ENCODE measurements around the gene CARD11. TPM values are rescaled to one million over a fixed set of nuclear protein-coding genes. Genes with fewer than 3 reads are reported as not detected.

The CARD11 gene
- total and polyA plus RNA-seq, 2 experiments from 2014 or later: 0.15 TPM; not detected in 1

DNA sequence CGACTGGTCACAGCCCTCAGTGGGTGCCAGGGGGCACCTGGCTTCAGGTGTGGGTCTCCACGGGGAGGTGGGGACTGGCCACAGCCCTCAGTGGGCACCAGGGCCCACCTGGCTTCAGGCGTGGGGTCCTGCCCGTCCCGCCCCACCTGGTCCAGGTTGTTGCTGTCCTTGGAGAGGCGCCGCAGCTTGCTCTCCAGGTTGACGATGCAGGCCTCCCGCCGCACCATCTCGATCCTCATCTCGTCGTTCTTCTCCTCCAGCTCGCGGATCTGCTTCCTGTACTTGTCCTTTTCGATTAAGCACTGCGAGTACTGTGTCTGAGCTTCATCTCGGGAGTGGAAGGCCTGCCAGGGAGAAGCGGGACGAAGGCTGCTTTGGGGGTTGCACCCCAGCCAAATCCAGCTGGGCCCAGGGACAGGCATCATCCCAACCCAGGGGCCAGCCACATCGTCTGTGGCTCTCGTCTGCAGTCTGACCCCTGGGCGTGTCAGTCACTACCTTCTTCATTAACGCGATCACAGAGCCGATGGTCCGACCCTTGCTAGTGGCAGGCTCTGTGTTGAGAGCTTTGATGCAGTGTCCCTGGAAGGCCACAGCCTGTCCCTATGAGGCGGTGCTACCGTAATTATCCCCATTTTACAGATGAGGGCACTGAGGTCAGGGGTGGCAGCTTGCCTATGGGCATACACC lies 106.6 kb downstream of the CARD11 start:
- peaks cover 4% of the 10 kb centered on the region for H3K27me3 ChIP-seq
- H3K36me3 ChIP-seq: no peaks in the 10 kb centered on the region
- no peaks in the 10 kb centered on the region for H3K4me1 ChIP-seq (ENCODE audit: low read depth)
- TF ChIP-seq, protein P1, sequence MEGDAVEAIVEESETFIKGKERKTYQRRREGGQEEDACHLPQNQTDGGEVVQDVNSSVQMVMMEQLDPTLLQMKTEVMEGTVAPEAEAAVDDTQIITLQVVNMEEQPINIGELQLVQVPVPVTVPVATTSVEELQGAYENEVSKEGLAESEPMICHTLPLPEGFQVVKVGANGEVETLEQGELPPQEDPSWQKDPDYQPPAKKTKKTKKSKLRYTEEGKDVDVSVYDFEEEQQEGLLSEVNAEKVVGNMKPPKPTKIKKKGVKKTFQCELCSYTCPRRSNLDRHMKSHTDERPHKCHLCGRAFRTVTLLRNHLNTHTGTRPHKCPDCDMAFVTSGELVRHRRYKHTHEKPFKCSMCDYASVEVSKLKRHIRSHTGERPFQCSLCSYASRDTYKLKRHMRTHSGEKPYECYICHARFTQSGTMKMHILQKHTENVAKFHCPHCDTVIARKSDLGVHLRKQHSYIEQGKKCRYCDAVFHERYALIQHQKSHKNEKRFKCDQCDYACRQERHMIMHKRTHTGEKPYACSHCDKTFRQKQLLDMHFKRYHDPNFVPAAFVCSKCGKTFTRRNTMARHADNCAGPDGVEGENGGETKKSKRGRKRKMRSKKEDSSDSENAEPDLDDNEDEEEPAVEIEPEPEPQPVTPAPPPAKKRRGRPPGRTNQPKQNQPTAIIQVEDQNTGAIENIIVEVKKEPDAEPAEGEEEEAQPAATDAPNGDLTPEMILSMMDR (IDR thresholded peaks at IDR 0.05; ENCODE audit: low read depth, low read length): no peak
- no peak for DNase-seq (ENCODE audit: low read depth in 1 of 2, low spot score in 1 of 2)
- H3K9me3 ChIP-seq (ENCODE audit: low read depth): no peaks in the 10 kb centered on the region
- no peak overlapping the region for H3K4me3 ChIP-seq
- no peak overlapping the region for H3K27ac ChIP-seq

GRCh38 chr7:2936301-2936700 lies 107.4 kb downstream of the CARD11 start:
- Histone ChIP-seq H3K27ac (no peak overlapping the region), H3K9me3 (ENCODE audit: low read depth) (no peaks in the 10 kb centered on the region), H3K4me3 (no peak overlapping the region), H3K36me3 (no peaks in the 10 kb centered on the region), H3K27me3 (peaks cover 4% of the 10 kb centered on the region), H3K4me1 (ENCODE audit: low read depth) (no peaks in the 10 kb centered on the region)
- TF ChIP-seq, protein P1 (IDR thresholded peaks at IDR 0.05; ENCODE audit: low read depth, low read length): no peak
- no peak for DNase-seq (ENCODE audit: low read depth in 1 of 2, low spot score in 1 of 2)

DNA sequence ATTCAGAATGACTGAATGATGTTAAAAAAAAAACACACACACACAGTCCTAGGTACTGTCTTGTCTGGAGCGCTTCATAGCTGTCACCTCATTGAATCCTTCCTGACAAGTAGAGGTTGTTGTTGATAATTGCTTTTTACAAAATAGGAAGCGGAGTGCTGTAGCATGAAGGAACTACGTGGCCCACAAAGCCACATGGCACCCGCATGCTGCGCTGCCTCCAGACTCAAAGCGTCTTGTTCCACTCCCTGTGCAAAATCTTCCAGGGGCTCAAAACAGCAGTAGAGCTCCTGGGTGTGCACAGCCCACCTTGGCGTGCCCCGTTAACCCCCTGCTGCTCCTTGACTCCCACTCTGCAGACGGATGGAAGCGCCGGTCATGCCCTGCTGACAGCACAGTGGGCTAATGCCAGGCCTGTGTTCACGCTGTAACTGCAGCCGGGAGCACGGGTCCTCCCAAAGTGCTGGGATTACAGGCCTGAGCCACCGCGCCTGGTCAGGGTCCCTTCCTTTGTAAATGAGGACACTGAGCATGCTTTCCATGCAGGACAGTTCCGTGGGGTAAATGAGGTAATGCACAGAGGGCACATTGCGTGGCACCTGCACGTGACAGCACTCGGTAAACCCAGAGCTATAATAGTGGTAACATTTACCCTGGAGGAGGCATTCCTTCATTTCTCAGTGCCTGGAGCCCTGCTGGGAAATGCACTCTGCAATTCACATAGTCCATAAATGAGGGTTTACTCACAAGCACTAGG lies 108.5 kb downstream of the CARD11 start:
- H3K9me3 ChIP-seq (ENCODE audit: low read depth): no peaks in the 10 kb centered on the region
- H3K27me3 ChIP-seq: peaks cover 4% of the 10 kb centered on the region
- H3K4me1 ChIP-seq (ENCODE audit: low read depth): no peaks in the 10 kb centered on the region
- TF ChIP-seq, protein P1 (IDR thresholded peaks at IDR 0.05; ENCODE audit: low read depth, low read length): no peak
- H3K4me3 ChIP-seq: no peak overlapping the region
- no peak for DNase-seq (ENCODE audit: low read depth in 1 of 2, low spot score in 1 of 2)
- no peak overlapping the region for H3K27ac ChIP-seq
- H3K36me3 ChIP-seq: no peaks in the 10 kb centered on the region

- Histone ChIP-seq H3K9me3 (ENCODE audit: low read depth) (no peaks in the 10 kb centered on the region), H3K4me1 (ENCODE audit: low read depth) (no peaks in the 10 kb centered on the region), H3K4me3 (no peak overlapping the region), H3K27ac (no peak overlapping the region), H3K36me3 (no peaks in the 10 kb centered on the region), H3K27me3 (no peaks in the 10 kb centered on the region)
- peak in 1 of 2 donors; percentile 64 for DNase-seq (ENCODE audit: low read depth in 1 of 2, low spot score in 1 of 2)
- TF ChIP-seq, protein P1 (IDR thresholded peaks at IDR 0.05; ENCODE audit: low read depth, low read length): no peak
Observed at GRCh38 chr7:2934211-2934731, 109.4 kb downstream of the CARD11 start.

DNA sequence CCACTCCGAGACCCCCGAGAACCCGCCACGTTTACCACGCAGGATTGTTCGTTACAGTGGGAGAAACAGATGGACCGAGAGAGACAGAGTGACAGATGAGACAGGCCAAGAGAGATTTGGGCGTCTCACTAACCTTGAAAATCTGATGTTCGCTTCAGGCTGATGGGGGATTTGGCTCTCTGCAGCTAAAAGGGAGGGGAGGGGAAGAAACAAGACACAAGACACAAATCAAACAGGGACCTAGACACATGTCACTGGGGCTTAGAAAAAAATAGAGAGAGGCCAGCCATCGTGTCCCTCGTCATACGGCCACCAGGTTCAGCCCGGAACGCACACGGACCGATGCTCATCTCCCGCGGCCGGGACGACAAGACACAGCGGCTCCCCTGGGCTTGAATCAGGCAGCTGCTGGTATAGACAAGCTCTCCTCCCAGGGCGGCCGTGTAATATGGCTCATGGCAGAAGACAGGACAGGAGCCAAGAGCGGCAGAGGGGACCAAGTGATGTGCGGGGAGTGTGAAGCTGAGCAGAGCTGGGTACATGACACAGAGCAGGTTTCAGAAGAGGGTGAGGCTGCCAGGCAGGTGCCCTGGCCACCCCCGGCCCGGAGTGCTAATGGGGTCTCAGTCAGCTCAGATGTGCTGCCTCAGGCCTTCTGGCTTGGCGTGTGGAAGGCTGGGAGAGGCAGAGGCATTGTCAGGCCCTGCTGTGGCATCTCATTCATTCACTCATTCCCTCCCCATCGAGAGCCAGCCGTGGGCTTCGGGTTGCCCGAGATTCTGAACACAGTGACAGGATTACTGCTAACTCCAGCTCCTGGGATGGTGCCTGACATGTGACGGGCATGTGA lies 111.0 kb downstream of the CARD11 start:
- no peak for DNase-seq (ENCODE audit: low read depth in 1 of 2, low spot score in 1 of 2)
- H3K4me1 ChIP-seq (ENCODE audit: low read depth): no peaks in the 10 kb centered on the region
- TF ChIP-seq, protein P1 (IDR thresholded peaks at IDR 0.05; ENCODE audit: low read depth, low read length): no peak
- H3K27me3 ChIP-seq: no peaks in the 10 kb centered on the region
- H3K27ac ChIP-seq: no peak overlapping the region
- no peaks in the 10 kb centered on the region for H3K36me3 ChIP-seq
- no peaks in the 10 kb centered on the region for H3K9me3 ChIP-seq (ENCODE audit: low read depth)
- no peak overlapping the region for H3K4me3 ChIP-seq

Measured in cardiac muscle cell (in vitro differentiated cells and primary cell).